HG02981 (cell line): ENCODE results near the gene PODXL.
A peak's percentile ranks its signal among the peaks of the same experiment; 100 is the strongest.
"Not testable (repeated sequence)": the region's sequence is repeated elsewhere in the genome, so short reads cannot be mapped to it uniquely, and the experiment has no call there.

Experiments
- ATAC-seq: cut with Tn5 transposase; IDR thresholded peaks from one replicate; pipeline ENCODE4 v1.9.1; 2021; ENCODE audit warnings: mild to moderate bottlenecking, moderate library complexity; ENCODE audit not compliant: unreplicated experiment

Gene PODXL

DNA sequence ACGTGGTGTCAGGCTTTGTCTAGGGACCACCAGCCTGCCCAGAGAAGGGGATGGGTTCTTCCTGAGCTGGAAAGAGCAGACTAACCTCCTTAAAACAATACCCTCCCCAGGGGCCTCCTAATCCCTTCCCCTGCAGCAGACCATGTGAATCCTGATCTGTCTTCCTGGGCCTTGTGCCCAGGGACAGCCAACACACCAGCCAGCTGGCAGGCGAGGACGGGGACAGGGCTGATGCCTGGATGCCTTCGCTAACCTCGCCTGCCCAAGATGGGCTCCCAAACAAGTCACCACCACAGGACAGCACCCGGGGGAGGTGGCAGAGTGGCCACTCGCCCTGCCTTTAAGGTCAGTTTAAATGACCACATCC lies 17.6 kb downstream of the PODXL start:
- no peak for ATAC-seq

DNA sequence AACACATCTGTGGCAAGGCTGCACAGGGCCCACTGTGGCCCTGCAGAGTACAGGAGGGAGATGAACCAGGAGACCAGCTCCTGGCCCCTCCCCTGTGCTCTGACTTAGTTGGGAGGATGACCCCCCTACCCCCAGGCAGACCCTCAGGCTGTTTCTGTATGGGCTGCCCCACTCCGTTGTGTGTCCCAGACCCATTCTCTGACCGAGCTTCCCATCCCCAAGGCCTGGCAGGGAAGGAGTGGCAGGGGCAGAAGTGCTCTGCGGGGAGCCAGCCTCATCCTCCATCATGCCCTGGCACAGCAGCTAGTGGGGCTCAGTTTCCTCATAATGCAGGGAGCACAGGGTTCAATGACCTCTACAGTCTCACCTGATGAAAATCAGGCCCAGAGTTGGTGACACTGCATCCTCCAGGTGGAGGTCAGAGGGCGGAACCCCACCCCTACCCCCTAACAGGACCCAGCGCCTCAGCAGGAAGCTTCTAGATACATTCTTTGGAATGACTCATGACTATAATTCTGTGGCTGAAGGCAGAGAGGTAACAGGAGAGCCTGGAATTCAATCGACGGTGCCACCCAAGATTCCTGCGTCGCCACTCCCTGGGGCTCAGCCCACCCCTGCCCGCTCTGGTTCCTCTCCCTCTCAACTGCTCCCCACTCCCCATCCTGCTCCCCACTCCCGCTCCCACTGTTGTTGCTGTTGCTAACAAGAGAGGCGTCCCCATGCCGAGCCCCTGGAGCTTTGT lies 18.2 kb downstream of the PODXL start:
- ATAC-seq = no peak

DNA sequence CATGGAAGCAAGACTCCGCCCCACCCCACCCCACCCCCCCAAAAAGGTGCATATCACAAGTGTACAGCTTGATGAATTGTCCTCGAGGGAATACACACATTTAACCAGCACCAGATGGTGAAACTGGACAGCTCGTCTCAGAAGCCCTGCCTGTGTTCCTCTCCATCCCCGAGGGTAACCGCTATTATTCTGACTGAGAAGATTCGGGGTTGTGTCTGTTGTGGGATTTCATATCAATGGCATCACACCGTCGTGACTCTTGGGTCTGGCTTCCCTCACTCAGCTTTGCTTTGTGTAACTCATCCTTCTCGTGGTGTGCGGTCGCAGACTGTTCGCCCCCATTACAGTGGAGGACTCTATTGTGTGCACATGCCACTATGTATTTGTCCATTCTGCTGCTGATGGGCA lies 18.9 kb downstream of the PODXL start:
- ATAC-seq = no peak

DNA sequence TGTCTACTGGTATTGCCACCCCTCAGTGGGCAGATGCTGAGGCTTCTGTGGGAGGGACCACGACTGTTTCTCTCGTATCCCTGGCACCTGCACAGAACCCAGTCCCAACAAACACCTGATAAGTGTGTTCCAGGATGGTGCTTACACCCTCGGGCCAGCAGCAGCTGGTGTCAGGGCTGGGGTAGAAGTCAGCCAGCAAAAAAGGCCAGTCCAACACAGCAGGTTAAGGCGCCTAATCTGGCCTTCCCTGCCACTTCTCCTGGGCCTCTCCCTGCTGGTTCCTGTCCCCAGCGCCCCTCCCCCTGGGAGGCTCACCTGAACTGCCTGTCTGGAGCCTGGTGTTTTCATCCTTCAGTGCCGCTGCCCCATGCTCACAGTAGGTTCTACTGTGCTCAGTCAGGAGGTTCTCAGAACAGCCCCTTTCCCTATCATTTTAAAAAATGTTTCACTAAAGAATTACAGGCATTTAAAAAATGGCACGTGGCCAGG lies 20.0 kb downstream of the PODXL start:
- no peak for ATAC-seq

DNA sequence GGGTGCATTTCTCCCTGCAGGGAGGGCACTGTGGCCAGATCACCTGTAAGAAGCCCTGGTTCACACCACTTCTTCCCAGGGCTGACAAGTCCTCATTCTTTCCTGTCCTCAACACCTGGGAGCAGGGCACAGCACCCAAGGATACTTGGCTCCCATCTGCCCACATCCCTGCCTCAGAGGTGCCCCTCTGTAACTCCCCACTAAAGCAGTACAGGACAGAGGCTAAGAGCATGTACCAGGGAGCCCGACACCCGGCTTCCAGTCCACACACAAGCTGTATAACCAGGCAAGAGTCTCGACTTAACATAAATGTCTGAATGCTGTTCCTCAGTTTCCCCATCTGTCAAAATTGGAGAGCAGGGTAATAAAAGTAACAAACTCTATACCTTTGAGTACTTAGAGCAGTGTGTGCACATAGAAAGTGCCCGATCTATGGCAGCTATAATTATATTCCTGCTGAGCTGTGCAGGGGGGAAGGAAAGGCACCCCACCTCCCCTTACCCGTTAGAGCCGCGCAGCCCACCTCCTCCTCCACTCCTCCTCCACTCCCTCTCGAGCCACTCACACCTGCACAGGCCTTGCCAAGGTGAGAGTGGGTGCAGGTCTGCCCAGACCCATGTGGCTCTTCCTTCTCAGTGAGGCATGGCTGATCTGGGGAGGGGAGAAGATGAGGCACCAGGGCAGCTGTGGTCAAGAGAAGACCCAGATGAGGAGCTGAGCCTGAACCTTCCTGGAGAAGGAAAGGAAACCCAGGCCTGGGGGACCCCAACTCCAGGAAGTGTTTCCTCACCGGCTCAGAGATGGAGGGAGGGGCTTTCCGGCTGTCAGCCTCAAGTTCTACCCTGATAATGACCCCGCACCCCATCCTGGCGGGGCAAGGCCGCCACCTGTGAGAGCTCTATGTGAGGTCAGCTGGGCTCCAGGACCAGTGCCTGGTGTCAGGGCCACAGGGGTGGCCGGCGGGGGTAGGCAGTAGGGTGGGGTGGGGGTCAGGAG lies 22.6 kb downstream of the PODXL start:
- no peak for ATAC-seq

DNA sequence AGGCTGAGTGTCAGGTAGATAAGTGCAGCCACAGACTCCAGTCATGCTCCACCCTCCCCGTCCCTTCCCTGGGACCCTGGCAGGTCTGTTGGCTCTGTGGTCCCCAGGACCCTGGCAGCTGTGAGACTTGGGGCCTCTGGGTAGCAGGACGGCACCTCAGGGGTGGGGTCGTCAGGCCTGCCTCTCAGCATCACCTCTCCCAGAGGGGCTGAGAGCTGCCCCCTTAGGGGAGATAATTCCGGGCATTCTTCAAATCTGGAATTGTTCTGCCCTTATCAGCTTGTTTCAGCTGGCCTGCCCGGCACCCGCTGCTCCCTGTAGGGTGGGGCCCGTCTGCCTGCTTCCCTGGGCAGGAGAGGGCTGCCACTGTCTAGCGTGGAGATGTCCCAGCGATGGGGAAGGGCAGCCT lies 23.3 kb downstream of the PODXL start:
- ATAC-seq = no peak

DNA sequence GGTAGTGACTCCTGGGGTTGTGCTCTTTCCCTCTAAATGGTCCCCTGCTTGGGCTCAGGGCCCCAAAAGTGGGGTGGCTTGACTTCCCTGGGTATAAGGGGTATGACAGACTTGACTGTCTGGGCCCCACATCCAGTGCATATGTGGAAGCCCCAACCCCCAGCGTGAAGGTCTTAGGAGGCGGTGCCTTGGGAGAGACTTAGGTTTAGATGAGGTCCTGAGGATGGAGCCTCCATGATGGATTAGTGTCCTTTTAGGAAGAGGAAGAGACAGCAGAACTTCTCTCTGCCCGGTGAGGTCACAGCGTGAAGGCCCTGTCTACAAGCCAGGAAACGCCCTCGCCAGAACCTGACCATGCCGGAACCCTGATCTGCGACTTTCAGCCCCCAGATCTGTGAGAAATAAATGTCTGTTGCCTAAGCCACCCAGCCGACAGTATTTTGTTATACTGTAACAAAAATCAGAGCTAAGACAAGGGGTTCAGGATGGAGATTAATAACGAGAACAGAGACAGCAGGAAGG lies 23.8 kb downstream of the PODXL start:
- no peak for ATAC-seq

DNA sequence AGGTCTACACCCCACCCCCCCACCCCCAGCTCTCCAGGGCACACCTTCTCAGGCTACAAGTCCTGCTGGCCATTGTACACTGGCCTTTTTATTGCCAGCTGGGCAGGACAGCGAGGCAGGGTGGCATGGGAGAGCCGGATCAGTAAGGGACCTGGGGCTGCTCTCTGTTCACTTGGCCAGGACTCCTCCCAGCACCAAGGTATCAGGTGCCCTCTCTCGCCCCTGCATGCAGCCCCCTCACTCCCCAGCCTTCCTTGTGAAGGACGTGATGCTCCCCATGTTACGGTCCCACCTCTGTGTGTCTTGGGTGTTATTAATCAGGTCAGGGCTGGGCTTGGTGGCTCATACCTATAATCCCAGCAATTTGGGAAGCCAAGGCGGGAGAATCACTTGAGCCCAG lies 26.3 kb downstream of the PODXL start:
- ATAC-seq = no peak

DNA sequence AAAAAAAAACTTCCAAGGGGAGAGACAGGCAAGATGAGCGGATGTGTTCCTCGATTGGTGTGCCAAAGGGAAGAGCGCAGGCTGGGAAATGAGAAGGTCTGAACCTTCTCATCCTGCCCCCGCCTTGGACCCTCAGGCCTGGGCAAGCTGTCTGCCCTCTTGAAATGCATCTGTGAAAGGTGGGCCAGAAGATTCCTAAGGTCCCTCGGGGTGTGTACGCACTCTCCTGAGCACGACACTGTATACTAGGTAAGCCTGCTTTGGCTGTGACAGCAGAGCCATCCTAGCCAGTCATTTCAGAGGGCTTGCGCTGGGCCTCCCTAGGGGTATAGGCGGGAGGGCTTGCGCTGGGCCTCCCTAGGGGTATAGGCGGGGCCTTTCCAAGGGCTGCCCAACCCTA lies 26.8 kb downstream of the PODXL start:
- ATAC-seq = no peak

DNA sequence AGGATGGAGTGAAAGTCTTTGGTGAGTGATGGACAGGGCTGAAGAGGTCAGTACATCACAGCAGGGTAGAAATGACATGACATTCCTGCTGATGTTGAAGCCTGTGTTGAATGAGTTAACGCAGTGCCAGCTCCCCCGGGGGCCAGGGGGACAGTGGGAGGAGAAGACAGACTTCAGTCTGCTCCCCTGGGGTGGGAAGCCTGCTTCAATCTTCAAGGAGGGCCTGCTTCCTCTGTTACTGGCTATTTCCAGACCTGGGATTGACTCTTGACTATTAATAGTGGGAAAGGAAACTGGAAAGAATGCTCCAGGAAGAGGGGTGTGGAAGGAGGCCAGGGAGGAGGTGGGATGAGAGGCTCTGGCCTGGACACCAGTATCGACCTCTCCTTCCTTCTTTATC lies 27.2 kb downstream of the PODXL start:
- ATAC-seq = no peak

DNA sequence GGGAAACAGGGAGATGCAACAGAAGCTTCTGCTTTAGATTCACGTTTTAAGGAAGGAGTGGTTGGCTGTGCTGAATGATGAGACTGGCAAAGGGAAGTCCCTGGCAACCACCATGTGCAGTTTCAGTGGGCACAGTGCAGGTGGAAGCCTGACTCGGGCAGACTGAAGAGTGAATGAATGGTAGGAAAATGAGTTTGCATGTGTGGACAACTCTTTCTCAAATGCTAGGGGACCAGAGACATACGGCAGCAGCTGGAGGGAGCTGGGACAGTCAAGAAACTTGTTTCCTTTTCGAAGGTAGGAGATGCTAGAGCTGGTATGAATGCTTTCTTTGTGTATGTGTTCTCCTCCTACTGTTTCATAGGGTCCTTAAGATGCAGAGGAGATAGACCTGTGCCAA lies 29.0 kb downstream of the PODXL start:
- ATAC-seq = no peak

DNA sequence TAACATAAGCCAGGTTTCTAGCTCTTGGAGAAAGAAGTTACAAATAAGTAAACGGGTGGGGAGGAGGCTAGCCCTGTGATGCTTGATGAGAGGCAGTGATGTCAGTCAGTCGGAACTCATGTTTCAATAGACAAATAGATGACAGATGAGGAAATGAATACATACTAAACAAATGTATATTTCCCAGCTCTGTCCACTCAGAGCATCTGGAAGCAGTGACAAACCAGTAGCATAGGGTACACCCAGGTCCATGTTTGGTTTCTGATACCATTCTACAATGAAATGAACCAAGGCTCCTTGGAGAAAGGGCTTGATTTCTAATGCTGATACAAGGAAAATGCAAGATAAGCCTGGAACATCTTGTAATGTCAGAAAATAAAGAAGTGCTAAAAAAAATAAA lies 30.6 kb downstream of the PODXL start:
- no peak for ATAC-seq

DNA sequence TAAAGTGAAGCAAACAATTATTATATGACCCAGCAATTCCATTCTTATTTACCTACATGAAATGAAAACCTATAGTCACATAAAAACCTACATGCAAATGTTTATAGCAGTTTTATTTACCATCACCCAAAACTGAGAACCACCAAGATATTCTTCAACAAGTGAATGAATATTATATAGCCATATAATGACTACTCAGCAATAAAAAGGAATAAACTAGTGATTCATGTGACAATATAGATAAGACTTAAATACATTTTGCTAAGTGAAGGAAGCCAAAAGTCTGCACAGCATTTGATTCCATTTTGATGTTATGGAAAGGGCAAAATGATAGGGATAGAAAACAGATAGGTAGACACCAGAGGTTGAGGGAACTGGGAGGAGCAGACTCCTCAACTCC lies 31.7 kb downstream of the PODXL start:
- no peak for ATAC-seq

DNA sequence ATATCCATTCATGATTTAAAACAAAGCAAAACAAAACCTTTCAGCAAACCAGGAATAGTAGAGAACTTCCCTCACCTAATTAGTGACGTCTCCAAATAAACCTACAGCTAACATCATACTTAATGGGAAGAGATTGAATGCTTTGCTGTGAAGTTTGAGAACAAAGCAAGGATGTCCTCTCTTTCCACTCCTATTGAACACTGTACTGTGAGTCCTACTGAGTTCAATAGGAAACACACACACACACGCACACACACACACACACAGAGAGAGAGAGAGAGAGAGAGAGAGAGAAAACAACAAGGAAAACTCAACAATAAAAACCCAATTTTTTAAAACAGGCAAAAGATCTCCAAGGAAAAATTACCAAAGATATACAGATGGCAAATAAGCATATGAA lies 32.3 kb downstream of the PODXL start:
- no peak for ATAC-seq

DNA sequence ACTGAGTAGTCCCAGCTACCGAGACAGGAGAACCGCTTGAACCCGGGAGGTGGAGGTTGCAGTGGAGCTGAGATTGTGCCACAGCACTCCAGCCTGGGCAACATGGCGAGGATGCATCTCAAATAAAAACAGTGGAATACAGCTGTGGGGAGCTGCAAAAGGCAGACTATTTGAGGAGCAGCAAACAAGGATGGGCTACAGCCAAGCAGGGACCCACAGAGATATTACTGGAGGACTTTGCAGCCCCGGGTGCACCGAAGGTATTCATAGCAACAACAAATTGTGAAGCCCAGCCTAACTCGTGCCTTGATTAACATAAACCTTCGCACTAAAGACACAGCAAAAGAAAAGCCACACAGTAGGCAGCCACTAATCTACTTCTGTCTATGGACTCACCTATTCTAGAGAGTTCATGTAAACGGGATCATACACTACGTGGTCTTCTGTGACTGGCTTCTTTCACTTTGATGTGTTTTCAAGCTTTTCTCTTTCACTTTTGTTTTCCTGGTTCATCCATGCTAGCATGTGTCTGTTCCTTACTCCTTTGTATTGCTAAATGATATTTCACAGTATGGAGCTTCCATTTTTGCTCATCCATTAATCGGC lies 34.0 kb downstream of the PODXL start:
- ATAC-seq = no peak

DNA sequence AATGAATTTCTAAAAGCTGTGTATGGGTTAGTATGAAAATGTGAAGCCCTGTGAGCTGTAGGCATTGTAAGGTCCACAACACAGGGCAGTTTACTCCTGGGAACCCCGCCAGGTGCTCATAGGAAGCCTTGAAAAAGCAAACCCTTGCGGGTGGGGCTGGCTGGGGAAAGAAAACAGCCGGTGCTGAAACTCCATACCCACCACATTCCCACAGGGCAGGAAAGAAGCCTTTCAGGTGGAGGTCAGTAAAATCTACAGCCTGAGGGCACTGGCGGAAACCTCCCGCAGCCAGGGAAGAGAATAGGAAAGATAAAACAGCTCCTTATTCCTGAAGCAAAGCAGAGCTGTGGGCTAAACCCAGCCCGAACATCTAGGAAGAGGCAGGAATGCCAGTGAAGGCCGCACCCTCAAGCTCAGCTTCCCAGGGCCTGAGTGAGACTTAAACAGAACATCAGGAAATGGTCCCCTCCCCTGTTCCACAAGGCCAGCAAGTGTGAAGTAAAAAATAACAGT lies 34.7 kb downstream of the PODXL start:
- ATAC-seq = no peak

DNA sequence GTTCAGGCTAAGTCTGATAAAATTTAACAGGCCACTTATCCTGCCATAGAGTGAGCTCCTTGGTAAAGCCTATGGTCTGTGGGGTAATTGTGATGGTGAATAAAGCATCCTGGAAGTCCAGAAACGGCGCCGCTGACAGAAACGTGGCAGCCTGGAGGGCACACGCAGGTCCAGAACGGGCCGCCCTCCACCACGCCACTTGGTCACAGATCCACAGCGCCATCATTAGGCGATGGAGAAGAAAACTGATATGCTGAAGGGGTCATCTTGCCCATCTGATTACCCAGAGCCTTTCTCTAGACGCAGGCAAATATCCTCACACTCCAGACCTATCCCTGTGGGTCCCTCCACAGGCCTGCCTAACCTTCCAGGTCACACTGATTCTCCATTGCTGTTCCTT lies 37.8 kb downstream of the PODXL start:
- no peak for ATAC-seq

DNA sequence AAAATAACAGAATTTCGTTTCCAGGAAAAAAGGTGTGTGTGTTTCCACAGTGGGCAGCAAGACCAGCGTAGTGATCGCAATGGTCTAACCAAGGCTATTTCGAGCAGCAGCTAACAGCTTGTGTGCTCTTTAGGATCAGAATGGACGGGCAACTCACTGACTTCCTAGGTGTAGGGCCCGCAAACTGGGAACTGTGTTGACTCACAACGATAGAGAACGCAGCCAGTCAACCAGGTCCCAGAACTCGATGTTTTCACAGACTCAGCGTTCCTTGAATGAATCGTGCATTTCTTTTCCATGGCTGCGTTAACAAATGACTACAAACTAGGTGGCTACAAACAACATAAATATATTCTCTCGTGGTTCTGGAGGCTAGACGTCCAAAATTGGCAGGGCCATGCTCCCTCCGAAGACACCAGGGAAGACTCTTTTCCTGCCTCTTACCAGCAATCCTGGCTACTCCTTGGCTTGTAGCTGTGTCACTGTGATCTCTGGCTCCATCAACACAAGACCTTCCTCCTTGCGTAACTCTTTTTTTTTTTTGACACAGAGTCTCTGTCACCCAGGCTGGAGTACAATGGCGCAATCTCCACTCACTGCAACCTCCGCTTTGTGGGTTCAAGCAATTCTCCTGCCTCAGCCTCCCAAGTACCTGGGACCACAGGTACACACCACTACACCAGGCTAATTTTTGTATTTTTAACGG lies 39.1 kb downstream of the PODXL start:
- ATAC-seq = no peak

DNA sequence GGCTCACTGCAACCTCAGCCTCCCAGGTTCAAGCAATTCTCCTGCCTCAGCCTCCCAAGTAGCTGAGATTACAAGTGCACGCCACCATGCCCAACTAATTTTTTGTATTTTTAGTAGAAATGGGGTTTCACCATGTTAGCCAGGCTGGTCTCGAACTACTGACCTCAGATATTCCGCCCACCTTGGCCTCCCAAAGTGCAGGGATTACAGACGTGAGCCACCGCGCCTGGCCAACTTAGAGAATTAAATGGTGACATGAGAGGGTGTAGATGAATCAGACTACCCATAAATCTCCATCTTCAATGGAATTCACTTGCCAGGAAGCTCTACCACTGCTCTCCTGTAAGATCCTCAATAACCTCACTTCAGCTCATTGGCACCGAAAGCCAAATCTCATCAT lies 41.0 kb downstream of the PODXL start:
- ATAC-seq = not testable (repeated sequence)

DNA sequence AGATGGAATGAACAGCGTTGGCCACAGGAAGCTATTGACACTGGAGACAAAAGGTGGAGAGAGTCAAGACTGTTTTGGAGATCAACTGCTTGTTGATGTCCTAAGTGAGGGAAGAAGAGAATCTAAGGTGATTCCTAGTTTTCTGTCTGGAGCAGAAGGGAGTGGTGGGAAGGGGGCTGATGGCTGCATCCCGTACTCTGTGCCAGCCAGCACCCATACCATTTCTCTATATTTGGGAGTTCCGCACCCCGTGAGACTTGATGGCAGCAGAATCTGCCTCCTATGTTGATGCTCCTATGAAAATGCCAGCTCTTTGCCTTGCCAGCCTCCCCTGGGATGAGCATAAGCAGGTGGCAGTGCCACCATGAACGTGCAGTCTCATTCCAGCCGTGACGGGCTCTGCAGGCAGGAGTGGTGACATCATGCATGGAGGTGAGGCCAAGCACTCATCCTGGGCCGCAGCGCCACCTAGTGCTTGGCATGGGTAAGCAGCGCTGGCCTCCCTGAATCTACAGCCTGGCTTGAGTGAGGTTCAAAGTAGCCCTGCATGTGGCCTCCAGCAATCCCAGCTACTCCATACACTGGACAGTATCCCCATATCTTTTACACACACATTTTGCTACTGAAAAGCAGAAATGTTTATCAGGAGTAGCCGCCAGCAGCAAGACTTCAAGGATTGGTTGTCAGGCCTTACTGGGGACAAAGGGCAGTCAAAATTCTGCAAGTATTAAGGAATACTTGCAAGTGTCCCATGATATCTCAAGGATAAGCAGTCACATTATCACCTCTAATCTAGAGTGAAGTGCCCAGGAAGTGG lies 43.0 kb downstream of the PODXL start:
- peak; percentile 92 for ATAC-seq
